ENCODE data around the gene PNRC2.

- TF ChIP-seq, protein P1, sequence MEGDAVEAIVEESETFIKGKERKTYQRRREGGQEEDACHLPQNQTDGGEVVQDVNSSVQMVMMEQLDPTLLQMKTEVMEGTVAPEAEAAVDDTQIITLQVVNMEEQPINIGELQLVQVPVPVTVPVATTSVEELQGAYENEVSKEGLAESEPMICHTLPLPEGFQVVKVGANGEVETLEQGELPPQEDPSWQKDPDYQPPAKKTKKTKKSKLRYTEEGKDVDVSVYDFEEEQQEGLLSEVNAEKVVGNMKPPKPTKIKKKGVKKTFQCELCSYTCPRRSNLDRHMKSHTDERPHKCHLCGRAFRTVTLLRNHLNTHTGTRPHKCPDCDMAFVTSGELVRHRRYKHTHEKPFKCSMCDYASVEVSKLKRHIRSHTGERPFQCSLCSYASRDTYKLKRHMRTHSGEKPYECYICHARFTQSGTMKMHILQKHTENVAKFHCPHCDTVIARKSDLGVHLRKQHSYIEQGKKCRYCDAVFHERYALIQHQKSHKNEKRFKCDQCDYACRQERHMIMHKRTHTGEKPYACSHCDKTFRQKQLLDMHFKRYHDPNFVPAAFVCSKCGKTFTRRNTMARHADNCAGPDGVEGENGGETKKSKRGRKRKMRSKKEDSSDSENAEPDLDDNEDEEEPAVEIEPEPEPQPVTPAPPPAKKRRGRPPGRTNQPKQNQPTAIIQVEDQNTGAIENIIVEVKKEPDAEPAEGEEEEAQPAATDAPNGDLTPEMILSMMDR (IDR thresholded peaks at IDR 0.05) = no peak
- no peak for TF ChIP-seq POLR2A (IDR thresholded peaks at IDR 0.05)
These were observed 35.0 kb upstream of the PNRC2 start for GRCh38 chr1:23924601-23925000.

Data from breast epithelium (tissue), 3 donors.